GM23338 (cell line): ENCODE results near the gene ARFGEF2. TPM values are rescaled to one million over a fixed set of nuclear protein-coding genes. Genes with fewer than 3 reads are reported as not detected.

Experiments
- ATAC-seq: fragments of 200-7000 bp; cut with Tn5 transposase; 3 replicates; pipeline ENCODE4 v1.9.1; 2020
- DNase-seq: peaks from one replicate; pipeline ENCODE4 v3.0.0-alpha.2; 2015; ENCODE audit warnings: low spot score
- H2AFZ ChIP-seq: fragments of 200-600 bp; sonication (generic); 2 replicates; pipeline ENCODE4 v1.8.0; 2016; ENCODE audit warnings: antibody characterized with exemption, mild to moderate bottlenecking, moderate library complexity
- H3F3A ChIP-seq: fragments of 200-600 bp; sonication (generic); replicated peaks from 2 replicates; pipeline ENCODE4 v1.8.0; 2017; ENCODE audit warnings: antibody characterized with exemption, mixed run types, low read depth
- H3K27ac ChIP-seq: fragments of 200-600 bp; sonication (generic); 2 replicates; pipeline ENCODE4 v1.6.1; 2016; ENCODE audit warnings: low read depth
- H3K27me3 ChIP-seq: fragments of 200-600 bp; sonication (generic); 2 replicates; pipeline ENCODE4 v1.8.0; 2016; ENCODE audit warnings: mild to moderate bottlenecking, mixed run types, moderate library complexity; ENCODE audit not compliant: insufficient read depth
- H3K36me3 ChIP-seq: fragments of 200-600 bp; sonication (generic); 2 replicates; pipeline ENCODE4 v1.8.0; 2016; ENCODE audit warnings: mild to moderate bottlenecking; ENCODE audit not compliant: insufficient read depth
- H3K4me1 ChIP-seq: fragments of 200-600 bp; sonication (generic); 2 replicates; pipeline ENCODE4 v1.8.0; 2016; ENCODE audit warnings: mild to moderate bottlenecking, moderate library complexity; ENCODE audit not compliant: insufficient read depth
- H3K4me2 ChIP-seq: fragments of 200-600 bp; sonication (generic); 2 replicates; pipeline ENCODE4 v1.7.1; 2017; ENCODE audit warnings: mixed run types
- H3K4me3 ChIP-seq: fragments of 200-600 bp; sonication (generic); 2 replicates; pipeline ENCODE4 v1.6.1; 2016; ENCODE audit warnings: mixed run types
- H3K79me2 ChIP-seq: fragments of 200-600 bp; sonication (generic); replicated peaks from 2 replicates; pipeline ENCODE4 v1.8.0; 2017; ENCODE audit warnings: mild to moderate bottlenecking; ENCODE audit not compliant: insufficient read depth
- H3K9me2 ChIP-seq: fragments of 200-600 bp; sonication (generic); 2 replicates; pipeline ENCODE4 v1.8.0; 2017; ENCODE audit not compliant: insufficient read depth
- H4K20me1 ChIP-seq: fragments of 200-600 bp; sonication (generic); replicated peaks from 2 replicates; pipeline ENCODE4 v1.8.0; 2017; ENCODE audit warnings: mild to moderate bottlenecking; ENCODE audit not compliant: insufficient read depth
- H3K27ac Mint-ChIP-seq: 2 replicates; pipeline ENCODE4 v1.8.0; 2020; ENCODE audit warnings: inconsistent platforms, mild to moderate bottlenecking, moderate library complexity, mixed read lengths
- H3K27me3 Mint-ChIP-seq: 3 replicates; pipeline ENCODE4 v1.8.0; 2022; ENCODE audit warnings: low read depth, mild to moderate bottlenecking, moderate library complexity, mixed read lengths, inconsistent platforms; ENCODE audit not compliant: insufficient read depth, poor library complexity
- H3K36me3 Mint-ChIP-seq: 3 replicates; pipeline ENCODE4 v1.8.0; 2021; ENCODE audit warnings: low read depth, mild to moderate bottlenecking, inconsistent platforms, moderate library complexity, mixed read lengths
- H3K4me1 Mint-ChIP-seq: 3 replicates; pipeline ENCODE4 v1.8.0; 2020; ENCODE audit warnings: mild to moderate bottlenecking, inconsistent platforms, mixed read lengths
- H3K4me3 Mint-ChIP-seq: 3 replicates; pipeline ENCODE4 v1.8.0; 2021; ENCODE audit warnings: moderate library complexity, mild to moderate bottlenecking, inconsistent platforms, mixed read lengths
- H3K9me3 Mint-ChIP-seq: 3 replicates; pipeline ENCODE4 v1.8.0; 2020; ENCODE audit warnings: moderate library complexity, mild to moderate bottlenecking, inconsistent platforms, mixed read lengths
- EZH2phosphoT487 ChIP-seq: fragments of 200-600 bp; sonication (generic); IDR thresholded peaks from one replicate; pipeline ENCODE4 v1.8.1; 2018; ENCODE audit warnings: antibody characterized with exemption; ENCODE audit not compliant: unreplicated experiment
- REST ChIP-seq: IDR thresholded peaks from one replicate; pipeline ENCODE4 v1.6.1; 2018; ENCODE audit warnings: antibody characterized with exemption; ENCODE audit not compliant: unreplicated experiment
- STAT1 ChIP-seq: IDR thresholded peaks from one replicate; pipeline ENCODE4 v1.6.1; 2016; ENCODE audit warnings: antibody characterized with exemption; ENCODE audit not compliant: unreplicated experiment
- ZNF331 ChIP-seq: fragments of 250-450 bp; sonication (Bioruptor Pico); IDR thresholded peaks from 2 replicates; pipeline ENCODE4 v1.5.0; 2020; ENCODE audit warnings: low read depth, mild to moderate bottlenecking, moderate library complexity
- polyA plus RNA-seq: library from polyadenylated mRNA; unstranded; fragments of >200 nt; fragmentation: Nextera tagmentation; extraction: Ambion mirVana; gene quantifications from 2 replicates; pipeline ENCODE4 v1.2.1, GENCODE V29; 2016
- total RNA-seq: library from RNA; depleted of rRNA; stranded (reverse); fragments of >200 nt; shearing (Covaris generic); gene quantifications from 2 replicates; pipeline ENCODE4 v1.2.3, GENCODE V29; 2014
- TF ChIP-seq, protein P1 (sequence below): fragments of 250-450 bp; sonication (Bioruptor Pico); IDR thresholded peaks from 2 replicates; pipeline ENCODE4 v1.5.0; 2020; ENCODE audit warnings: mild to moderate bottlenecking, moderate library complexity
- TF ChIP-seq, protein P2 (sequence below): IDR thresholded peaks from 2 replicates; pipeline ENCODE4 v1.6.1; 2016; ENCODE audit warnings: antibody characterized with exemption
- TF ChIP-seq, protein P3 (sequence below), 2 experiments: fragments of 200-600 bp in 1 of 2; sonication (generic) in 1 of 2; conservative IDR thresholded peaks; 2 replicates each; pipeline versions ENCODE4 v1.5.1 to v1.6.1; 2016 to 2017; ENCODE audit warnings: antibody characterized with exemption in 2 of 2, low read depth in 2 of 2, mild to moderate bottlenecking in 2 of 2, moderate library complexity in 1 of 2

Gene ARFGEF2
- total and polyA plus RNA-seq, 2 experiments from 2014 or later, result 7.2 to 25.5 TPM

DNA sequence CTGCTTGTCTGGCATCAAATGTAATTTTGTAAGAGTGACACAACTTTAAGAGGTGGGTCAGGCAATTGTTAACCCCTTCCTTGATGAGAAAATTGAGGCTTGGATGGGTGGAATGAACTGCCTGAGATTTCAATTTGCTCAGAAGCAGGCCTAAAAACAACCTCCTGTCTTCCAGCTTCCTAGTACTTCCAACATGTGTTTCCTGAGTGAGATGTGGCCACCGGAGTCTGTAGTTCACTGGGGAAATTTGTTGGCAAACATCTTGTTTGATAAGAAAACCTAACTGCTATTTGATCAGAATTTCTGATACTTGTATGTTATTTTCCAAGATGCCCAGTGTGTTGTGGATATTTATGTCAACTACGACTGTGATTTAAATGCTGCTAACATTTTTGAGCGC is 51.3 kb downstream of the ARFGEF2 start:
- Histone ChIP-seq H3K27me3 (no peaks in the 10 kb centered on the region), H3F3A (no peaks in the 10 kb centered on the region), H3K4me1 (no peaks in the 10 kb centered on the region), H3K27ac (no peak overlapping the region), H3K9me2 (no peaks in the 10 kb centered on the region), H3K4me2 (no peak overlapping the region), H3K4me3 (no peak overlapping the region), H4K20me1 (peaks cover 7% of the 10 kb centered on the region; the same call in 1 of the 2 replicates), H2AFZ (no peak overlapping the region), H3K36me3 (peaks cover 38% of the 10 kb centered on the region), H3K79me2 (no peaks in the 10 kb centered on the region)
- DNase-seq (no peak), ATAC-seq (no peak)
- Mint-ChIP-seq H3K4me1 (no peaks in the 10 kb centered on the region), H3K4me3 (no peak overlapping the region), H3K9me3 (no peaks in the 10 kb centered on the region), H3K27ac (no peak overlapping the region; the same call in 1 of the 2 replicates), H3K36me3 (peaks cover 51% of the 10 kb centered on the region), H3K27me3 (no peaks in the 10 kb centered on the region)
- TF ChIP-seq STAT1, result no peak
- TF ChIP-seq, protein P1, sequence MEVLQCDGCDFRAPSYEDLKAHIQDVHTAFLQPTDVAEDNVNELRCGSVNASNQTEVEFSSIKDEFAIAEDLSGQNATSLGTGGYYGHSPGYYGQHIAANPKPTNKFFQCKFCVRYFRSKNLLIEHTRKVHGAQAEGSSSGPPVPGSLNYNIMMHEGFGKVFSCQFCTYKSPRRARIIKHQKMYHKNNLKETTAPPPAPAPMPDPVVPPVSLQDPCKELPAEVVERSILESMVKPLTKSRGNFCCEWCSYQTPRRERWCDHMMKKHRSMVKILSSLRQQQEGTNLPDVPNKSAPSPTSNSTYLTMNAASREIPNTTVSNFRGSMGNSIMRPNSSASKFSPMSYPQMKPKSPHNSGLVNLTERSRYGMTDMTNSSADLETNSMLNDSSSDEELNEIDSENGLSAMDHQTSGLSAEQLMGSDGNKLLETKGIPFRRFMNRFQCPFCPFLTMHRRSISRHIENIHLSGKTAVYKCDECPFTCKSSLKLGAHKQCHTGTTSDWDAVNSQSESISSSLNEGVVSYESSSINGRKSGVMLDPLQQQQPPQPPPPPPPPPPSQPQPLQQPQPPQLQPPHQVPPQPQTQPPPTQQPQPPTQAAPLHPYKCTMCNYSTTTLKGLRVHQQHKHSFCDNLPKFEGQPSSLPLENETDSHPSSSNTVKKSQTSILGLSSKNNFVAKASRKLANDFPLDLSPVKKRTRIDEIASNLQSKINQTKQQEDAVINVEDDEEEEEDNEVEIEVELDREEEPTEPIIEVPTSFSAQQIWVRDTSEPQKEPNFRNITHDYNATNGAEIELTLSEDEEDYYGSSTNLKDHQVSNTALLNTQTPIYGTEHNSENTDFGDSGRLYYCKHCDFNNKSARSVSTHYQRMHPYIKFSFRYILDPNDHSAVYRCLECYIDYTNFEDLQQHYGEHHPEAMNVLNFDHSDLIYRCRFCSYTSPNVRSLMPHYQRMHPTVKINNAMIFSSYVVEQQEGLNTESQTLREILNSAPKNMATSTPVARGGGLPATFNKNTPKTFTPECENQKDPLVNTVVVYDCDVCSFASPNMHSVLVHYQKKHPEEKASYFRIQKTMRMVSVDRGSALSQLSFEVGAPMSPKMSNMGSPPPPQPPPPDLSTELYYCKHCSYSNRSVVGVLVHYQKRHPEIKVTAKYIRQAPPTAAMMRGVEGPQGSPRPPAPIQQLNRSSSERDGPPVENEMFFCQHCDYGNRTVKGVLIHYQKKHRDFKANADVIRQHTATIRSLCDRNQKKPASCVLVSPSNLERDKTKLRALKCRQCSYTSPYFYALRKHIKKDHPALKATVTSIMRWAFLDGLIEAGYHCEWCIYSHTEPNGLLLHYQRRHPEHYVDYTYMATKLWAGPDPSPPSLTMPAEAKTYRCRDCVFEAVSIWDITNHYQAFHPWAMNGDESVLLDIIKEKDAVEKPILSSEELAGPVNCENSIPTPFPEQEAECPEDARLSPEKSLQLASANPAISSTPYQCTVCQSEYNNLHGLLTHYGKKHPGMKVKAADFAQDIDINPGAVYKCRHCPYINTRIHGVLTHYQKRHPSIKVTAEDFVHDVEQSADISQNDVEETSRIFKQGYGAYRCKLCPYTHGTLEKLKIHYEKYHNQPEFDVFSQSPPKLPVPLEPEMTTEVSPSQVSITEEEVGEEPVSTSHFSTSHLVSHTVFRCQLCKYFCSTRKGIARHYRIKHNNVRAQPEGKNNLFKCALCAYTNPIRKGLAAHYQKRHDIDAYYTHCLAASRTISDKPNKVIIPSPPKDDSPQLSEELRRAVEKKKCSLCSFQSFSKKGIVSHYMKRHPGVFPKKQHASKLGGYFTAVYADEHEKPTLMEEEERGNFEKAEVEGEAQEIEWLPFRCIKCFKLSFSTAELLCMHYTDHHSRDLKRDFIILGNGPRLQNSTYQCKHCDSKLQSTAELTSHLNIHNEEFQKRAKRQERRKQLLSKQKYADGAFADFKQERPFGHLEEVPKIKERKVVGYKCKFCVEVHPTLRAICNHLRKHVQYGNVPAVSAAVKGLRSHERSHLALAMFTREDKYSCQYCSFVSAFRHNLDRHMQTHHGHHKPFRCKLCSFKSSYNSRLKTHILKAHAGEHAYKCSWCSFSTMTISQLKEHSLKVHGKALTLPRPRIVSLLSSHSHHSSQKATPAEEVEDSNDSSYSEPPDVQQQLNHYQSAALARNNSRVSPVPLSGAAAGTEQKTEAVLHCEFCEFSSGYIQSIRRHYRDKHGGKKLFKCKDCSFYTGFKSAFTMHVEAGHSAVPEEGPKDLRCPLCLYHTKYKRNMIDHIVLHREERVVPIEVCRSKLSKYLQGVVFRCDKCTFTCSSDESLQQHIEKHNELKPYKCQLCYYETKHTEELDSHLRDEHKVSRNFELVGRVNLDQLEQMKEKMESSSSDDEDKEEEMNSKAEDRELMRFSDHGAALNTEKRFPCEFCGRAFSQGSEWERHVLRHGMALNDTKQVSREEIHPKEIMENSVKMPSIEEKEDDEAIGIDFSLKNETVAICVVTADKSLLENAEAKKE (CRISPR knock-in tag), result no peak
- TF ChIP-seq ZNF331 (CRISPR knock-in tag), result no peak
- TF ChIP-seq, protein P2, sequence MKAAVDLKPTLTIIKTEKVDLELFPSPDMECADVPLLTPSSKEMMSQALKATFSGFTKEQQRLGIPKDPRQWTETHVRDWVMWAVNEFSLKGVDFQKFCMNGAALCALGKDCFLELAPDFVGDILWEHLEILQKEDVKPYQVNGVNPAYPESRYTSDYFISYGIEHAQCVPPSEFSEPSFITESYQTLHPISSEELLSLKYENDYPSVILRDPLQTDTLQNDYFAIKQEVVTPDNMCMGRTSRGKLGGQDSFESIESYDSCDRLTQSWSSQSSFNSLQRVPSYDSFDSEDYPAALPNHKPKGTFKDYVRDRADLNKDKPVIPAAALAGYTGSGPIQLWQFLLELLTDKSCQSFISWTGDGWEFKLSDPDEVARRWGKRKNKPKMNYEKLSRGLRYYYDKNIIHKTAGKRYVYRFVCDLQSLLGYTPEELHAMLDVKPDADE, result no peak
- TF ChIP-seq, protein P3, sequence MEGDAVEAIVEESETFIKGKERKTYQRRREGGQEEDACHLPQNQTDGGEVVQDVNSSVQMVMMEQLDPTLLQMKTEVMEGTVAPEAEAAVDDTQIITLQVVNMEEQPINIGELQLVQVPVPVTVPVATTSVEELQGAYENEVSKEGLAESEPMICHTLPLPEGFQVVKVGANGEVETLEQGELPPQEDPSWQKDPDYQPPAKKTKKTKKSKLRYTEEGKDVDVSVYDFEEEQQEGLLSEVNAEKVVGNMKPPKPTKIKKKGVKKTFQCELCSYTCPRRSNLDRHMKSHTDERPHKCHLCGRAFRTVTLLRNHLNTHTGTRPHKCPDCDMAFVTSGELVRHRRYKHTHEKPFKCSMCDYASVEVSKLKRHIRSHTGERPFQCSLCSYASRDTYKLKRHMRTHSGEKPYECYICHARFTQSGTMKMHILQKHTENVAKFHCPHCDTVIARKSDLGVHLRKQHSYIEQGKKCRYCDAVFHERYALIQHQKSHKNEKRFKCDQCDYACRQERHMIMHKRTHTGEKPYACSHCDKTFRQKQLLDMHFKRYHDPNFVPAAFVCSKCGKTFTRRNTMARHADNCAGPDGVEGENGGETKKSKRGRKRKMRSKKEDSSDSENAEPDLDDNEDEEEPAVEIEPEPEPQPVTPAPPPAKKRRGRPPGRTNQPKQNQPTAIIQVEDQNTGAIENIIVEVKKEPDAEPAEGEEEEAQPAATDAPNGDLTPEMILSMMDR (conservative IDR thresholded peaks at IDR 0.05; ENCODE audit: low read depth in 2 of 2), result no peak
- no peak for TF ChIP-seq EZH2phosphoT487
- TF ChIP-seq REST, result no peak
